Neural crest cell (in vitro differentiated cells): ENCODE data around the gene XAF1. TPM values are rescaled to one million over a fixed set of nuclear protein-coding genes. Genes with fewer than 3 reads are reported as not detected.

Experiments
- DNase-seq: peaks from one replicate; pipeline ENCODE4 v3.0.0; 2021; ENCODE audit warnings: low read depth, mixed read lengths, low spot score
- H3K27ac Mint-ChIP-seq: one replicate; pipeline ENCODE4 v1.8.0; 2021; ENCODE audit warnings: mild to moderate bottlenecking, mixed read lengths; ENCODE audit not compliant: unreplicated experiment
- H3K27me3 Mint-ChIP-seq: 2 replicates; pipeline ENCODE4 v1.8.0; 2021; ENCODE audit warnings: low read depth, mild to moderate bottlenecking, mixed read lengths
- H3K36me3 Mint-ChIP-seq: 2 replicates; pipeline ENCODE4 v1.8.0; 2021; ENCODE audit warnings: low read depth, mild to moderate bottlenecking, mixed read lengths
- H3K4me1 Mint-ChIP-seq: 2 replicates; pipeline ENCODE4 v1.8.0; 2021; ENCODE audit warnings: mixed read lengths
- H3K4me3 Mint-ChIP-seq: one replicate; pipeline ENCODE4 v1.8.0; 2021; ENCODE audit warnings: mild to moderate bottlenecking, mixed read lengths
- H3K9me3 Mint-ChIP-seq: 2 replicates; pipeline ENCODE4 v1.8.0; 2021; ENCODE audit warnings: mixed read lengths
- CTCF ChIP-seq: fragments of 200-600 bp; sonication (generic); conservative IDR thresholded peaks from 2 replicates; pipeline ENCODE4 v1.5.0; 2021; ENCODE audit warnings: antibody characterized with exemption, mild to moderate bottlenecking
- total RNA-seq: library from RNA; stranded (reverse); gene quantifications from 2 replicates; pipeline ENCODE4 v1.2.1, GENCODE V29; 2021

The XAF1 gene
- total RNA-seq, 1 donor from 2014 or later: not detected

DNA sequence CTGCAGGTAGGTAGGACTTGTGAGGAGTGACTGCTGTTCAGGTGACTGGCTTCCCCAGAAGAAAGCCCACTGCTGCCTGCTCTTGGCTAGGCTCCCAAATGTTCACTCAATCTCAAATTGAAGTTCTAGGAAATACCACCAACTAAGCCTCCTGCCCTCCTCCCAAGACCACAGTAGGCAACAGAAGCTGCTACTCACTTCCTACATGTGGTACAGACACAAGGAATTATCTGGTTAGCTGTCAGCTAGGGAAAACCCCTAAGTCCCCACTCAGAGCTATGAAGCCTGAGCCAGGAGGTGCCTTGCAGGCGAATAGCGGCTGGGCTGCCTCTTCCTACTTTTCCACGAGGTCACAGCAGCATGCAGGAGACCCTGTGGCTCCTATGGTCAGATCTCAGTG lies 25.0 kb downstream of the XAF1 start:
- H3K4me1 Mint-ChIP-seq: peaks cover 4% of the 10 kb centered on the region
- peaks cover 98% of the 10 kb centered on the region for H3K27me3 Mint-ChIP-seq
- H3K36me3 Mint-ChIP-seq: peaks cover 5% of the 10 kb centered on the region
- H3K4me3 Mint-ChIP-seq: no peak overlapping the region
- no peak for DNase-seq
- TF ChIP-seq CTCF: no peak
- no peak overlapping the region for H3K27ac Mint-ChIP-seq
- peaks cover 4% of the 10 kb centered on the region for H3K9me3 Mint-ChIP-seq

DNA sequence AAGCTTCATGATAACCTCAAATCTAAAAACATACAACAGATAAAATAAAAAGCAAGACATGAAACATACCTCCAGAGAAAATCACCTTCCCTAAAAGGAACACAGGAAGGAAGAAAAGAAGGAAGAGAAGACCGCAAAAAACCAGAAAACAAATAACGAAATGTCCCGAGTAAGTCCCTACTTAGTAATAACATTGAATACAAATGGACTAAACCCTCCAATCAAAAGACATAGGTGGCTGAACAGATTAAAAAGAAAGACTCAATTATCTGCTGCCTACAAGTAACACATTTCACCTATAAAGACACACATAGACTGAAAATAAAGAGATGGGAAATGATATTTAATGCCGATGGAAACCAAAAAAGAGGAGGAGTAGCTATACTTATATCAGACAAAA lies 26.4 kb downstream of the XAF1 start:
- DNase-seq: no peak
- TF ChIP-seq CTCF: no peak
- Mint-ChIP-seq H3K9me3 (peaks cover 4% of the 10 kb centered on the region), H3K27me3 (peaks cover 98% of the 10 kb centered on the region), H3K27ac (no peak overlapping the region), H3K4me3 (no peak overlapping the region), H3K4me1 (no peaks in the 10 kb centered on the region), H3K36me3 (peaks cover 3% of the 10 kb centered on the region)

- Mint-ChIP-seq H3K4me1 (no peaks in the 10 kb centered on the region), H3K9me3 (peaks cover 4% of the 10 kb centered on the region), H3K27ac (no peak overlapping the region), H3K4me3 (no peak overlapping the region), H3K36me3 (no peaks in the 10 kb centered on the region), H3K27me3 (peaks cover 100% of the 10 kb centered on the region)
- TF ChIP-seq CTCF: no peak
- DNase-seq: no peak
Observed at GRCh38 chr17:6786618-6787017, 30.8 kb downstream of the XAF1 start.

GRCh38 chr17:6787081-6787693 lies 31.3 kb downstream of the XAF1 start:
- TF ChIP-seq CTCF: no peak
- H3K36me3 Mint-ChIP-seq: no peaks in the 10 kb centered on the region
- H3K4me3 Mint-ChIP-seq: no peak overlapping the region
- no peak overlapping the region for H3K27ac Mint-ChIP-seq
- H3K27me3 Mint-ChIP-seq: peaks cover 100% of the 10 kb centered on the region
- H3K4me1 Mint-ChIP-seq: no peaks in the 10 kb centered on the region
- peaks cover 4% of the 10 kb centered on the region for H3K9me3 Mint-ChIP-seq
- no peak for DNase-seq

DNA sequence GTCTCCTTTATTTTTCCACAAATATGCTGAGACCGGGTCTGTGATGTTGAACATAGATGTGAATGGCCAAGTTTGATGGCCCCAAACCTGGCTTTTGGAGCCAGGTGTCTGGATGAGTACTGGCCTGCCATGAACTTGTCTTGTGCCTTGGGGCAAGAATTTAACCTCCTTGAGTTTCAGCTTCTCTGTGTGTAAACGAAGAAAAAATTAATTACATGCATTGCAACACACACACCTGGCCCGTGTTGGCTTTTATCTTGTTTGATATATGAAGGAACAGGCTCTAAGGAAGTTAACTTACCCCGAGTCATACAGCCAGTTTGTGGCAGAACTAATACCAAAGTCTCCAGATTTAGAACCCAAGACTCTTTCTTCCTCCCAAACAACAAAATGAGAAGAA lies 33.3 kb downstream of the XAF1 start:
- Mint-ChIP-seq H3K4me1 (no peaks in the 10 kb centered on the region), H3K27me3 (peaks cover 94% of the 10 kb centered on the region), H3K36me3 (no peaks in the 10 kb centered on the region), H3K27ac (no peak overlapping the region), H3K4me3 (no peak overlapping the region), H3K9me3 (peaks cover 4% of the 10 kb centered on the region)
- no peak for TF ChIP-seq CTCF
- DNase-seq: no peak
